GM12878 (cell line): ENCODE results near the gene PLA2G4A. TPM values are rescaled to one million over a fixed set of nuclear protein-coding genes. Genes with fewer than 3 reads are reported as not detected.

Experiments used
- ATAC-seq: fragments of 200-7000 bp; cut with Tn5 transposase; 3 replicates; pipeline ENCODE4 v1.9.1; 2020; ENCODE audit warnings: mild to moderate bottlenecking, moderate library complexity
- BruUV-seq: library from RNA; stranded (reverse); fragments of 400-500 nt; replicated peaks from 2 replicates; lab custom pipeline; 2021; lab: Mats Ljungman, UMichigan
- CTCF ChIA-PET: fragments of 300-600 bp; sonication (Branson Sonifier 250); formaldehyde crosslinking; extraction: SDS; loops from one replicate; lab custom pipeline; 2021; ENCODE audit warnings: inconsistent platforms; lab: Yijun Ruan, JAX
- POLR2A ChIA-PET: fragments of 350-600 bp; formaldehyde crosslinking; extraction: SDS; loops from one replicate; lab custom pipeline; 2021; ENCODE audit warnings: inconsistent platforms; lab: Charles Lee
- RAD21 ChIA-PET: fragments of 300-600 bp; sonication (Branson Sonifier 250); formaldehyde crosslinking; loops from one replicate; lab custom pipeline; 2023; ENCODE audit warnings: antibody characterized with exemption; ENCODE audit not compliant: unreplicated experiment; lab: Charles Lee
- SMC1A ChIA-PET: fragments of 300-600 bp; sonication (Branson Sonifier 250); formaldehyde crosslinking; loops from one replicate; lab custom pipeline; 2023; ENCODE audit not compliant: unreplicated experiment, uncharacterized antibody; lab: Charles Lee
- DNase-seq: peaks from one replicate; pipeline ENCODE4 v3.0.0-alpha.2; 2011; ENCODE audit warnings: low read depth, low spot score
- FAIRE-seq: peaks from 3 replicates; lab custom pipeline; 2011; peaks lifted over from hg19 to GRCh38; lab: Jason Lieb, UNC
- H2AFZ ChIP-seq: 2 replicates; pipeline ENCODE4 v1.6.0; 2011; ENCODE audit warnings: low read depth, low read length, control low read depth; ENCODE audit not compliant: control insufficient read depth
- H3K27ac ChIP-seq: 2 replicates; pipeline ENCODE4 v1.5.1; 2011; ENCODE audit warnings: control low read depth; ENCODE audit not compliant: control insufficient read depth, insufficient read depth
- H3K27me3 ChIP-seq, 2 experiments: replicated peaks in 1 of 2; 2 replicates each; pipeline versions ENCODE4 v1.6.0 to v1.6.1; 2011; ENCODE audit warnings: low read length in 1 of 2; ENCODE audit not compliant: control insufficient read depth in 2 of 2, insufficient read depth in 2 of 2
- H3K36me3 ChIP-seq, 2 experiments: 2 replicates each; pipeline ENCODE4 v1.5.1; 2011; ENCODE audit warnings: low read length in 1 of 2; ENCODE audit not compliant: control insufficient read depth in 2 of 2, insufficient read depth in 2 of 2
- H3K4me1 ChIP-seq: 2 replicates; pipeline ENCODE4 v1.6.1; 2011; ENCODE audit warnings: mild to moderate bottlenecking, low read length, moderate library complexity, mixed read lengths; ENCODE audit not compliant: control insufficient read depth, insufficient read depth
- H3K4me2 ChIP-seq: 2 replicates; pipeline ENCODE4 v1.6.0; 2011; ENCODE audit warnings: control low read depth; ENCODE audit not compliant: control insufficient read depth, insufficient read depth
- H3K4me3 ChIP-seq: fragments of 200-600 bp; sonication (generic); 2 replicates; pipeline ENCODE4 v1.5.1; 2016
- H3K79me2 ChIP-seq: 2 replicates; pipeline ENCODE4 v1.6.0; 2011; ENCODE audit warnings: low read length; ENCODE audit not compliant: control insufficient read depth, insufficient read depth
- H3K9ac ChIP-seq: 2 replicates; pipeline ENCODE4 v1.8.0; 2011; ENCODE audit warnings: low read length, control low read depth, mixed read lengths; ENCODE audit not compliant: control insufficient read depth, insufficient read depth
- H3K9me3 ChIP-seq: replicated peaks from 3 replicates; pipeline ENCODE4 v1.5.1; 2011; ENCODE audit warnings: mild to moderate bottlenecking, low read length; ENCODE audit not compliant: control insufficient read depth, insufficient read depth
- H4K20me1 ChIP-seq: 2 replicates; pipeline ENCODE4 v1.6.0; 2011; ENCODE audit not compliant: control insufficient read depth, insufficient read depth
- BHLHE40 ChIP-seq, 2 experiments: fragments of 450-650 bp in 1 of 2; IDR thresholded peaks; 2 replicates each; pipeline ENCODE4 v1.6.1; 2011 to 2017; ENCODE audit warnings: low read depth in 2 of 2, borderline replicate concordance in 1 of 2, improper control_type of control experiment in 1 of 2, low read length in 1 of 2, mild to moderate bottlenecking in 1 of 2
- ESRRA ChIP-seq: IDR thresholded peaks from 2 replicates; pipeline ENCODE4 v1.6.1; 2012; ENCODE audit warnings: mild to moderate bottlenecking, low read length, improper control_type of control experiment
- IKZF1 ChIP-seq: fragments of 450-650 bp; conservative IDR thresholded peaks from 2 replicates; pipeline ENCODE4 v1.6.1; 2017; ENCODE audit warnings: antibody characterized with exemption, mild to moderate bottlenecking
- IKZF2 ChIP-seq, 2 experiments: fragments of 450-650 bp; IDR thresholded peaks; 2 replicates each; pipeline ENCODE4 v1.6.1; 2017; ENCODE audit warnings: mild to moderate bottlenecking in 2 of 2, moderate library complexity in 2 of 2
- MEF2B ChIP-seq: fragments of 450-650 bp; IDR thresholded peaks from 2 replicates; pipeline ENCODE4 v1.6.1; 2018; ENCODE audit warnings: mild to moderate bottlenecking, moderate library complexity; ENCODE audit not compliant: partially characterized antibody, poor library complexity, severe bottlenecking
- MTA2 ChIP-seq: fragments of 450-650 bp; IDR thresholded peaks from 2 replicates; pipeline ENCODE4 v1.6.1; 2016; ENCODE audit warnings: low read depth, mild to moderate bottlenecking, moderate library complexity
- SPI1 ChIP-seq: IDR thresholded peaks from 2 replicates; pipeline ENCODE4 v1.6.1; 2011; ENCODE audit warnings: low read depth, mild to moderate bottlenecking, low read length, moderate library complexity, borderline replicate concordance; ENCODE audit not compliant: insufficient read depth
- TBL1XR1 ChIP-seq: IDR thresholded peaks from 2 replicates; pipeline ENCODE4 v1.6.1; 2012; ENCODE audit warnings: low read depth, low read length, improper control_type of control experiment
- WGBS: methylation state at CpG from one replicate; pipeline ENCODE4 v1.1.6; 2016; ENCODE audit warnings: low lambda C conversion rate; ENCODE audit not compliant: insufficient replicate concordance, insufficient coverage; ENCODE audit errors: missing lambda C conversion rate; 5-methylcytosine and 5-hydroxymethylcytosine counted together
- in situ Hi-C: fragments of 300-500 bp; cut with MboI; formaldehyde crosslinking; loops from 9 replicates; pipeline ENCODE4 v1.14.3; 2018; ENCODE audit warnings: mixed read lengths
- intact Hi-C: fragments of 100-400 bp; cut with micrococcal nuclease; formaldehyde crosslinking; loops from one replicate; pipeline ENCODE4 v1.14.2; 2022; ENCODE audit not compliant: unreplicated experiment
- polyA plus RNA-seq, 11 experiments: library from polyadenylated mRNA; depleted of rRNA in 4 of 11; unstranded in 6 of 11; stranded (reverse) in 5 of 11; fragments of >200 nt; fragmentation: Nextera tagmentation in 4 of 11; fragmentation: Illumina TruSeq in 1 of 11; extraction: Ambion mirVana in 4 of 11; extraction: Trizol in 1 of 11; gene quantifications; 1 replicate in 1 of 11; 2 replicates in 10 of 11; pipeline versions ENCODE4 v1.2.1 to v1.2.3, GENCODE V29; 2011 to 2016; ENCODE audit warnings: inconsistent platforms in 2 of 11, missing spikeins in 2 of 11, low read depth in 1 of 11
- total RNA-seq, 4 experiments: library from RNA; depleted of rRNA in 3 of 4; stranded (reverse); fragments of >200 nt in 3 of 4; fragmentation: Illumina TruSeq in 1 of 4; extraction: Trizol in 1 of 4; gene quantifications; 2 replicates each; pipeline versions ENCODE4 v1.2.1 to v1.2.3, GENCODE V29; 2013 to 2021

The PLA2G4A gene
- total and polyA plus RNA-seq, 10 of the 15 experiments (the other 5 are each of a cell fraction or from before 2014, with no cell fraction given) = 0.70 to 3.3 (median 1.5) TPM; not detected in 1

DNA sequence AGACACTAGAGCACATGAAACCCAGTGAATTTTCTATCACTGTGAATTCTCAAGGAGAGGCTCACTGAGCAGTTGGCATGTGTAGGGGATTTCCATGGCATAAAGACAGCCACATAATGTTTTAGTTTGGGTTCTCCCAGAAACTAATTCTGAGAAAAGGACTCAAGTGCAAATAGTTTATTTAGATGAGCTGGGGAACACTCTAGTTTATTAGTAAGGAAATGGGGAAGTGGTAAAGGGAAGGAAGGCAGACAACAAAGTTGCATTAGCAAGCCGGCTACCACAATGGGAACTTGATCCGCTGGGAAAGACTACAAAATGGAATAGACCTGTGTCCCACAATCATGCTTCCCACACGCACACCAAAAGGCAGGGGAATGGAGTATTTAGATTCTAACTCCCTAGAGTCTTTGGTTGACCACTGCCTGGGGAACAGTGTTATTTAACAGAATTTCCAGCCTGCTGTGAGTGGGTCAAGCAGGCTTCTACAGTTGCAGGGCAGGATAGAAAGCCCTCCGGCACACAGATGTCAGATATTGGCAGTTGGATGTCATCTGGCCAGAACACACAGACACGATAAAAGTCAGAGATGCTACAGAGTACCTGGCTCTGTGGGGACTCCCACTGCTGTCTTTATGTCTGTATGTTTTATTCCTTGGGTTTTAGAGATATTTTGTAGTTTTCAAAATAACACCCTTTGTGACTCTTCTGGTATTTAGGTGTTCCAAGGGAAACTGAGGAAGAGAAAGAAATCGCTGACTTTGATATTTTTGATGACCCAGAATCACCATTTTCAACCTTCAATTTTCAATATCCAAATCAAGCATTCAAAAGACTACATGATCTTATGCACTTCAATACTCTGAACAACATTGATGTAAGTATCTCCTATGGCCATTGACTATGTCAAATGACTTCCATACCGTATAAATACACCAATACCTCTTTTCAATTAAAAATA, 150.1 kb downstream of the PLA2G4A start:
- in situ Hi-C loops (no loop called here), intact Hi-C loops (no loop called here)
- peak; percentile 28 for DNase-seq
- H3K27me3 ChIP-seq = no peaks in the 10 kb centered on the region
- BruUV-seq = no TSS peak
- SMC1A ChIA-PET = no interaction called here
- H4K20me1 ChIP-seq = no peaks in the 10 kb centered on the region
- FAIRE-seq = peak; percentile 66
- ATAC-seq = peak; percentile 32; the same call in 2 of the 3 replicates
- no peak overlapping the region for H3K4me2 ChIP-seq
- RAD21 ChIA-PET = no interaction called here
- TF ChIP-seq MTA2 = 0 out of 2 replicates have a peak, but pooled peaks have one; percentile 18
- peak; percentile 49; the same call in 1 of the 2 replicates for TF ChIP-seq IKZF1
- TF ChIP-seq ESRRA = no peak
- TF ChIP-seq MEF2B = peak; percentile 18
- peak; percentile 78 for TF ChIP-seq SPI1
- TF ChIP-seq IKZF2 (IDR thresholded peaks at IDR 0.05) = peak in 1 of 2 experiments; percentile 40; a peak in 1 of 4 replicates
- TF ChIP-seq TBL1XR1 = no peak
- TF ChIP-seq BHLHE40 (IDR thresholded peaks at IDR 0.05; ENCODE audit: borderline replicate concordance in 1 of 2, low read depth in 2 of 2, low read length in 1 of 2) = no peak
- H3K9me3 ChIP-seq = no peaks in the 10 kb centered on the region
- H3K36me3 ChIP-seq = no peaks in the 10 kb centered on the region
- CTCF ChIA-PET = no interaction called here
- no peak overlapping the region for H3K4me3 ChIP-seq
- H3K27ac ChIP-seq = no peak overlapping the region
- H2AFZ ChIP-seq = no peak overlapping the region
- no peak overlapping the region for H3K9ac ChIP-seq
- no peaks in the 10 kb centered on the region for H3K4me1 ChIP-seq
- POLR2A ChIA-PET = no interaction called here
- WGBS = 26% methylated on average over 7 of the region's 7 CpGs
- no peaks in the 10 kb centered on the region for H3K79me2 ChIP-seq
